HEK293T (cell line): Measurements from ENCODE around the gene FRMD7.

Experiments
- BHLHE40 ChIP-seq: fragments of 450-650 bp; IDR thresholded peaks from 2 replicates; pipeline ENCODE4 v1.6.1; 2016; ENCODE audit warnings: mild to moderate bottlenecking, moderate library complexity, borderline replicate concordance
- CTBP1 ChIP-seq: fragments of 450-650 bp; IDR thresholded peaks from 2 replicates; pipeline ENCODE4 v1.6.1; 2016; ENCODE audit warnings: borderline replicate concordance
- FOXA1 ChIP-seq: fragments of 450-650 bp; IDR thresholded peaks from 2 replicates; pipeline ENCODE4 v1.6.1; 2016; ENCODE audit warnings: mild to moderate bottlenecking
- FOXK2 ChIP-seq: fragments of 450-650 bp; IDR thresholded peaks from 2 replicates; pipeline ENCODE4 v1.6.1; 2016; ENCODE audit warnings: mild to moderate bottlenecking
- FOXM1 ChIP-seq: fragments of 450-650 bp; IDR thresholded peaks from 2 replicates; pipeline ENCODE4 v1.6.1; 2017; ENCODE audit warnings: mild to moderate bottlenecking, borderline replicate concordance
- HDGF ChIP-seq: fragments of 450-650 bp; IDR thresholded peaks from 2 replicates; pipeline ENCODE4 v1.6.1; 2017; ENCODE audit warnings: antibody characterized with exemption, borderline replicate concordance
- L3MBTL2 ChIP-seq: fragments of 450-650 bp; conservative IDR thresholded peaks from 2 replicates; pipeline ENCODE4 v1.6.1; 2016; ENCODE audit warnings: mild to moderate bottlenecking
- SP1 ChIP-seq: fragments of 450-650 bp; IDR thresholded peaks from 2 replicates; pipeline ENCODE4 v1.6.1; 2017
- SUZ12 ChIP-seq: fragments of 450-650 bp; IDR thresholded peaks from 2 replicates; pipeline ENCODE4 v1.6.1; 2016; ENCODE audit warnings: mild to moderate bottlenecking
- TARDBP ChIP-seq: fragments of 450-650 bp; IDR thresholded peaks from 2 replicates; pipeline ENCODE4 v1.6.1; 2016

- TF ChIP-seq TARDBP (no peak), BHLHE40 (no peak), FOXA1 (no peak), CTBP1 (no peak), SUZ12 (no peak), FOXM1 (no peak), SP1 (no peak), HDGF (no peak), L3MBTL2 (no peak), FOXK2 (no peak)
These were observed 81.3 kb downstream of the FRMD7 start for GRCh38 chrX:132046533-132046932.
